Ovary (tissue), 9 donors: ENCODE measurements around the gene TRA2A. TPM values are rescaled to one million over a fixed set of nuclear protein-coding genes. Genes with fewer than 3 reads are reported as not detected.

Experiments used
- DNase-seq, 5 donors: peaks; one replicate each; pipeline ENCODE4 v3.0.0-alpha.2; 2019 to 2020
- H3K27ac ChIP-seq, 2 donors: fragments of 200-600 bp; one replicate each; pipeline versions ENCODE4 v1.5.1 to v1.8.0; 2019 to 2022
- H3K27me3 ChIP-seq: fragments of 200-600 bp; one replicate; pipeline ENCODE4 v1.8.0; 2022
- H3K36me3 ChIP-seq: fragments of 200-600 bp; sonication (generic); one replicate; pipeline ENCODE4 v1.5.1; 2019
- H3K4me1 ChIP-seq: one replicate; pipeline ENCODE4 v1.8.1; 2013; ENCODE audit warnings: mild to moderate bottlenecking, moderate library complexity; ENCODE audit not compliant: insufficient read depth
- H3K4me3 ChIP-seq: fragments of 200-600 bp; sonication (generic); one replicate; pipeline ENCODE4 v1.5.1; 2017
- H3K9me3 ChIP-seq, 2 donors: fragments of 200-600 bp in 1 of 2; sonication (generic) in 1 of 2; one replicate each; pipeline versions ENCODE4 v1.5.1 to v1.8.1; 2013 to 2019; ENCODE audit warnings: mild to moderate bottlenecking in 1 of 2, moderate library complexity in 1 of 2
- CTCF ChIP-seq, 3 donors: fragments of 450-650 bp in 2 of 3; fragments of 200-600 bp in 1 of 3; IDR thresholded peaks; one replicate each; pipeline versions ENCODE4 v1.5.1 to v1.8.0; 2016 to 2022; ENCODE audit warnings: antibody characterized with exemption in 3 of 3, mild to moderate bottlenecking in 1 of 3
- EP300 ChIP-seq: sonication (generic); formaldehyde crosslinking; IDR thresholded peaks from one replicate; pipeline ENCODE4 v1.6.1; 2017; ENCODE audit warnings: antibody characterized with exemption
- POLR2A ChIP-seq: fragments of 450-650 bp; IDR thresholded peaks from one replicate; pipeline ENCODE4 v1.6.1; 2017; ENCODE audit warnings: antibody characterized with exemption, mild to moderate bottlenecking, moderate library complexity
- WGBS, 3 donors: extraction: QIAGEN DNeasy Blood & Tissue Kit in 1 of 3; methylation state at CpG; one replicate each; pipeline versions ENCODE4 v1.1.5 to v1.1.7; 2013 to 2017; 5-methylcytosine and 5-hydroxymethylcytosine counted together
- intact Hi-C, 4 donors: fragments of 100-400 bp; cut with DNase I; formaldehyde crosslinking; loops; one replicate each; pipeline versions ENCODE4 v1.11.0 to v1.15.1; 2022 to 2023
- polyA plus RNA-seq, 2 donors: library from polyadenylated mRNA; stranded (reverse); fragments of 200-250 nt in 1 of 2; fragments of 350-450 nt in 1 of 2; fragmentation: Illumina TruSeq in 1 of 2; extraction: RNeasy Lipid Tissue Mini Kit (QIAGEN cat#74804) in 1 of 2; gene quantifications; one replicate each; pipeline ENCODE4 v1.2.3, GENCODE V29; 2013 to 2014
- total RNA-seq, 7 donors: library from RNA; depleted of rRNA in 2 of 7; stranded (reverse); fragments of >200 nt in 2 of 7; fragmentation: NEBNext Ultra II Directional in 3 of 7; extraction: Animal tissue kit (Norgen Biotek cat#: 25700) in 3 of 7; gene quantifications; one replicate each; pipeline versions ENCODE4 v1.1.0 to v1.2.4, GENCODE V29; 2016 to 2023
- donor health status: DM: no; HTN: no; CAD: no; lungs with moderate emphysema.
- donor health status: DM: no; HTN: no; CAD: no.
- donor health status: Bipolar disorder and iron deficiency.
- donor health status: DM: yes; HTN: yes; CAD: no.
- donor health status: DM: no; HTN: no; CAD: no.
- donor health status: DM: yes; HTN: yes; CAD: no.

The TRA2A gene
- total and polyA plus RNA-seq, 9 donors: 54.1 to 97.2 (median 76.6) TPM

DNA sequence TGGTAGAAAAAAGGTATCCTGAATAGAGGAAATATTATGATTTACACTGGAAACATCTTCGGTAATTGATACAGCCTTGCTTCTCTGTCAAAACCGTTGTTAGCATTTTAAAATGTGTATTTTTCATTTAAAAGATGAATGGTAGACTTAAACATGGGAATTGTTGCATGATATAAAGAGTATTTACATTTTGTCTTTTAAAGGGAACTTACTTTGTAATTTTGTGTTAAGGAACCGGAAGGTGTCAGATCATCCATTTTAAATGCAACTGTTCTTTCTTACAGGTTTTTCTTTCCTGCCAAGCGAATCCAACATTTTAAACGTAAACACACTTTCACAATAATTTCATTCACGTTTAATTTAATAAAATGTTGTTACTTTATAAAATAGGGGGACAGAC is 59.7 kb downstream of the TRA2A start:
- Histone ChIP-seq H3K9me3 (no peaks in the 10 kb centered on the region), H3K27me3 (peaks cover 20% of the 10 kb centered on the region), H3K4me1 (peaks cover 11% of the 10 kb centered on the region), H3K36me3 (no peaks in the 10 kb centered on the region), H3K4me3 (no peak overlapping the region), H3K27ac (no peak overlapping the region)
- no peak for TF ChIP-seq EP300
- intact Hi-C loops: no loop called here
- WGBS, 3 donors: 77 to 84% (median 79%) methylated on average over 6 of the region's 6 CpGs
- no peak for DNase-seq

DNA sequence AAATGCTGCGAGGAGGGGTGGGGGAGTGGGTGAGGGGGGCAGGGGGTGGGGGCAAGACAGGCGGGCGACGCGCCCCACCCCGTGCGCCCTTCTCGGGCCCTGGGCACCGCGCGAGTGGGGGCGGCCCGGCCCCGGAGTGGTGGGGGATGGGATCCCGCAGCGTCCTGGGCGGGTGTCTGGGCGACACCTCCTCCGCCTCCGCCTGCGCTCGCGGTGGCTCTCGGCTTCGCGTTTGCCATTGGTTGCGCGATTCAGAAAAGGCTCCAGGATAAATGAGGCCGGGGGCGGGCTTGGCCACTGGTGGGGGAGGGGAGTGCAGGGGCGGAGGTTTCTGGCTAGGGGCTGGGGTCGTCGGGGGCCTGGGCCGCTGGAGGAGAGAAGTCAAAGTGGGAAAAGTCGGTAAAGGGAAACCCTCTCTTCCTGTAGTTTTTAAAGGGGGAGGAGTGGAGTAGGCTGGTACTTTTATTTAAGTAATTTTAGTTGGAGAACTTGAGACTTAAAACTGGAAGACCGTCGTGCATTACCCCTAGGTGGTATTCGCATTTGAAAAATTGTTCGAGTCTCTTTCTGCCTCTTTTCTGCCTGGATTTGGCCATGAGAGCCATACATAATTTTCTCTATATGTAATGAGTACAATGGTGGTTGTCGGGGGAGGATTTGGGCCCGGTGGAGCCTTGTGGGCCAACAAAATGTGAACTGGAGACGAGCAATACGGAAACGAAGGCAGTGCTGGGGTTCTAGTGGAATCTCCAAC is 60.5 kb downstream of the TRA2A start:
- Histone ChIP-seq H3K27me3 (peaks cover 20% of the 10 kb centered on the region), H3K4me3 (no peak overlapping the region), H3K36me3 (no peaks in the 10 kb centered on the region), H3K27ac (no peak overlapping the region), H3K4me1 (peaks cover 11% of the 10 kb centered on the region), H3K9me3 (no peaks in the 10 kb centered on the region)
- DNase-seq: no peak
- WGBS, 3 donors: 13 to 18% (median 15%) methylated on average over 27 to 44 of the region's 44 CpGs
- TF ChIP-seq CTCF (IDR thresholded peaks at IDR 0.05): no peak
- intact Hi-C loops: no loop called here

GRCh38 chr7:23470330-23471105 is 61.3 kb downstream of the TRA2A start, which contains the start of gene IGF2BP3:
Gene IGF2BP3 (minus strand): TSS chr7:23470491. CDS start chr7:23470110, 381 bp downstream.
- H3K36me3 ChIP-seq: no peaks in the 10 kb centered on the region
- intact Hi-C loops: no loop called here
- no peak within 1 kb of the TSS for H3K27ac ChIP-seq
- peaks cover 20% of the 10 kb centered on the region for H3K27me3 ChIP-seq
- no peak for DNase-seq
- TF ChIP-seq POLR2A: no peak
- no peak for TF ChIP-seq EP300
- no peak for TF ChIP-seq CTCF (IDR thresholded peaks at IDR 0.05)
- no peaks in the 10 kb centered on the region for H3K9me3 ChIP-seq
- H3K4me3 ChIP-seq: peak within 1 kb of the TSS; percentile 23
- WGBS, 3 donors: 4 to 5% (median 4%) methylated on average over 34 of the region's 34 CpGs
- peaks cover 11% of the 10 kb centered on the region for H3K4me1 ChIP-seq

GRCh38 chr7:23469961-23470250 is 61.9 kb downstream of the TRA2A start:
- WGBS, 3 donors: 2% methylated on average over 18 of the region's 18 CpGs
- H3K27me3 ChIP-seq: peaks cover 20% of the 10 kb centered on the region
- H3K36me3 ChIP-seq: no peaks in the 10 kb centered on the region
- H3K4me3 ChIP-seq: peak overlapping the region; percentile 23
- no peaks in the 10 kb centered on the region for H3K9me3 ChIP-seq
- TF ChIP-seq POLR2A (no peak), EP300 (no peak), CTCF (IDR thresholded peaks at IDR 0.05) (no peak)
- no peak overlapping the region for H3K27ac ChIP-seq
- DNase-seq: no peak
- intact Hi-C loops: no loop called here
- peaks cover 11% of the 10 kb centered on the region for H3K4me1 ChIP-seq
